Panc1 (cell line): ENCODE results near the gene CMTM4. TPM values are rescaled to one million over a fixed set of nuclear protein-coding genes. Genes with fewer than 3 reads are reported as not detected.

Experiments used
- ATAC-seq: fragments of 200-7000 bp; cut with Tn5 transposase; 2 replicates; pipeline ENCODE4 v1.9.1; 2020; ENCODE audit warnings: mild to moderate bottlenecking, moderate library complexity
- BruUV-seq: library from RNA; stranded (reverse); fragments of 400-500 nt; replicated peaks from 2 replicates; lab custom pipeline; 2021; lab: Mats Ljungman, UMichigan
- CTCF ChIA-PET: fragments of 300-600 bp; sonication (Branson Sonifier 250); formaldehyde crosslinking; loops from one replicate; lab custom pipeline; 2022; ENCODE audit warnings: antibody characterized with exemption; lab: Charles Lee
- POLR2A ChIA-PET: fragments of 300-600 bp; sonication (Branson Sonifier 250); formaldehyde crosslinking; loops from one replicate; lab custom pipeline; 2022; ENCODE audit warnings: antibody characterized with exemption; lab: Charles Lee
- DNase-seq: peaks from one replicate; pipeline ENCODE4 v3.0.0-alpha.2; 2010; ENCODE audit warnings: low read depth, low spot score
- H3K27ac ChIP-seq: 2 replicates; pipeline ENCODE4 v1.5.1; 2011; ENCODE audit warnings: mild to moderate bottlenecking, low read length, inconsistent platforms
- H3K27me3 ChIP-seq: fragments of 200-500 bp; sonication (Bioruptor generic); 2 replicates; pipeline ENCODE4 v1.6.0; 2014; ENCODE audit warnings: low read length, inconsistent platforms; ENCODE audit not compliant: control insufficient read depth, insufficient read depth
- H3K36me3 ChIP-seq: fragments of 200-500 bp; sonication (Bioruptor generic); 2 replicates; pipeline ENCODE4 v1.5.1; 2014; ENCODE audit warnings: inconsistent platforms, mild to moderate bottlenecking, low read length, moderate library complexity; ENCODE audit not compliant: control insufficient read depth, insufficient read depth
- H3K4me1 ChIP-seq: 2 replicates; pipeline ENCODE4 v1.5.1; 2011; ENCODE audit warnings: inconsistent platforms, mild to moderate bottlenecking, low read length, moderate library complexity; ENCODE audit not compliant: control insufficient read depth, insufficient read depth
- H3K4me3 ChIP-seq, 2 experiments: 2 replicates each; pipeline ENCODE4 v1.5.1; 2011 to 2012; ENCODE audit warnings: low read depth in 2 of 2, low read length in 2 of 2, mild to moderate bottlenecking in 2 of 2, inconsistent platforms in 1 of 2, moderate library complexity in 1 of 2
- H3K9me3 ChIP-seq: fragments of 200-500 bp; sonication (Bioruptor generic); 2 replicates; pipeline ENCODE4 v1.5.1; 2014; ENCODE audit warnings: low read depth, mild to moderate bottlenecking, inconsistent platforms, low read length, moderate library complexity; ENCODE audit not compliant: control insufficient read depth, insufficient read depth
- CTCF ChIP-seq: fragments of 450-650 bp; IDR thresholded peaks from 2 replicates; pipeline ENCODE4 v1.5.1; 2017; ENCODE audit warnings: mild to moderate bottlenecking
- POLR2AphosphoS5 ChIP-seq: IDR thresholded peaks from 2 replicates; pipeline ENCODE4 v1.6.1; 2012; ENCODE audit warnings: mild to moderate bottlenecking, low read depth, low read length, moderate library complexity
- REST ChIP-seq, 2 experiments: IDR thresholded peaks; 2 replicates each; pipeline ENCODE4 v1.6.1; 2011 to 2012; ENCODE audit warnings: low read depth in 2 of 2, control low read depth in 1 of 2, low read length in 1 of 2, mild to moderate bottlenecking in 1 of 2, moderate library complexity in 1 of 2; ENCODE audit not compliant: insufficient read depth in 1 of 2
- SIN3A ChIP-seq: IDR thresholded peaks from 2 replicates; pipeline ENCODE4 v1.6.1; 2012; ENCODE audit warnings: low read depth, mild to moderate bottlenecking, low read length, moderate library complexity, borderline replicate concordance; ENCODE audit not compliant: insufficient read depth
- TCF7L2 ChIP-seq: IDR thresholded peaks from 2 replicates; pipeline ENCODE4 v1.6.1; 2011; ENCODE audit warnings: mild to moderate bottlenecking, low read depth, low read length, inconsistent platforms
- in situ Hi-C: cut with HindIII; loops from 2 replicates; pipeline ENCODE4 v1.10.0; 2016; ENCODE audit warnings: low sequenced_read_pairs, low pct_unique_long_range_greater_than_20kb
- intact Hi-C: fragments of 100-400 bp; cut with micrococcal nuclease; formaldehyde crosslinking; loops from one replicate; pipeline ENCODE4 v1.10.0; 2022; ENCODE audit not compliant: unreplicated experiment
- total RNA-seq: library from RNA; stranded (reverse); gene quantifications from one replicate; pipeline ENCODE4 v1.2.1, GENCODE V29; 2021; ENCODE audit not compliant: unreplicated experiment

CMTM4 gene
- total RNA-seq, 1 experiment from 2014 or later = 51.9 TPM

- H3K9me3 ChIP-seq = no peaks in the 10 kb centered on the region
- H3K27ac ChIP-seq = no peak overlapping the region
- intact Hi-C loops (no loop called here), in situ Hi-C loops (no loop called here)
- TF ChIP-seq SIN3A (no peak), TCF7L2 (no peak), CTCF (peak; percentile 75), REST (IDR thresholded peaks at IDR 0.05; ENCODE audit: insufficient read depth in 1 of 2, low read depth in 2 of 2, low read length in 1 of 2) (no peak), POLR2AphosphoS5 (no peak)
- POLR2A ChIA-PET = no interaction called here
- H3K27me3 ChIP-seq = no peaks in the 10 kb centered on the region
- peaks cover 25% of the 10 kb centered on the region for H3K36me3 ChIP-seq
- no peak overlapping the region for H3K4me3 ChIP-seq
- no TSS peak for BruUV-seq
- DNase-seq (no peak), ATAC-seq (peak; percentile 84)
- H3K4me1 ChIP-seq = no peaks in the 10 kb centered on the region
- CTCF ChIA-PET = interaction anchor here (1.6 kb wide), 1 partner anchor 140 kb away, joined by 3 read pairs; no protein-coding TSS in a partner anchor
These were observed 31.7 kb upstream of the CMTM4 start for GRCh38 chr16:66728117-66728787.

GRCh38 chr16:66720766-66721165 lies 24.2 kb upstream of the CMTM4 start:
- intact Hi-C loops = no loop called here
- no peak for ATAC-seq

More at GRCh38 chr16:66720766-66721165, 24.2 kb upstream of the CMTM4 start:
- Histone ChIP-seq H3K36me3 (peaks cover 13% of the 10 kb centered on the region), H3K4me1 (no peaks in the 10 kb centered on the region), H3K4me3 (no peak overlapping the region), H3K27ac (no peak overlapping the region), H3K9me3 (no peaks in the 10 kb centered on the region), H3K27me3 (no peaks in the 10 kb centered on the region)
- DNase-seq = no peak
- in situ Hi-C loops = no loop called here
- TF ChIP-seq TCF7L2 = no peak
- TF ChIP-seq CTCF = no peak
- TF ChIP-seq SIN3A = no peak
- no peak for TF ChIP-seq REST (IDR thresholded peaks at IDR 0.05; ENCODE audit: insufficient read depth in 1 of 2, low read depth in 2 of 2, low read length in 1 of 2)
- no peak for TF ChIP-seq POLR2AphosphoS5
- ChIA-PET CTCF (no interaction called here), POLR2A (no interaction called here)
- BruUV-seq = no TSS peak
